HG03565 (cell line): ENCODE results near the gene AMOTL1.
"Not testable (repeated sequence)": the region's sequence is repeated elsewhere in the genome, so short reads cannot be mapped to it uniquely, and the experiment has no call there.

Experiments
- ATAC-seq: cut with Tn5 transposase; IDR thresholded peaks from one replicate; pipeline ENCODE4 v1.9.1; 2021; ENCODE audit warnings: mild to moderate bottlenecking, moderate library complexity; ENCODE audit not compliant: unreplicated experiment

The AMOTL1 gene

GRCh38 chr11:94853288-94853687 is 85.1 kb downstream of the AMOTL1 start:
- not testable (repeated sequence) for ATAC-seq

- no peak for ATAC-seq
Measured at GRCh38 chr11:94853836-94854235, 85.7 kb downstream of the AMOTL1 start.

GRCh38 chr11:94854770-94855633 is 86.8 kb downstream of the AMOTL1 start:
- ATAC-seq: no peak

GRCh38 chr11:94855666-94856065 is 87.5 kb downstream of the AMOTL1 start:
- no peak for ATAC-seq

- no peak for ATAC-seq
Measured at GRCh38 chr11:94856443-94856842, 88.3 kb downstream of the AMOTL1 start.

- ATAC-seq: no peak
Measured at GRCh38 chr11:94857337-94857736, 89.2 kb downstream of the AMOTL1 start.

GRCh38 chr11:94858012-94858705 is 90.0 kb downstream of the AMOTL1 start:
- ATAC-seq: no peak

- ATAC-seq: no peak
Measured at GRCh38 chr11:94860333-94860732, 92.2 kb downstream of the AMOTL1 start.

- ATAC-seq: no peak
Measured at GRCh38 chr11:94861306-94861845, 93.2 kb downstream of the AMOTL1 start.

- ATAC-seq: no peak
Measured at GRCh38 chr11:94862926-94863880, 95.0 kb downstream of the AMOTL1 start.

- no peak for ATAC-seq
Measured at GRCh38 chr11:94864506-94865045, 96.4 kb downstream of the AMOTL1 start.

- no peak for ATAC-seq
Measured at GRCh38 chr11:94866231-94866822, 98.2 kb downstream of the AMOTL1 start.

- ATAC-seq: no peak
Measured at GRCh38 chr11:94866936-94867795, 99.0 kb downstream of the AMOTL1 start.

GRCh38 chr11:94868468-94868867 is 100.3 kb downstream of the AMOTL1 start:
- ATAC-seq: no peak

GRCh38 chr11:94869186-94869585 is 101.0 kb downstream of the AMOTL1 start:
- ATAC-seq: no peak

- no peak for ATAC-seq
Measured at GRCh38 chr11:94870422-94870821, 102.3 kb downstream of the AMOTL1 start.

- ATAC-seq: no peak
Measured at GRCh38 chr11:94871491-94872185, 103.5 kb downstream of the AMOTL1 start.

- ATAC-seq: no peak
Measured at GRCh38 chr11:94873916-94874540, 105.9 kb downstream of the AMOTL1 start.
